Peyer's patch (tissue), 4 donors: Measurements from ENCODE around the gene APPL2. TPM values are rescaled to one million over a fixed set of nuclear protein-coding genes. Genes with fewer than 3 reads are reported as not detected.
A peak's percentile ranks its signal among the peaks of the same experiment; 100 is the strongest.
"Not testable (repeated sequence)": the region's sequence is repeated elsewhere in the genome, so short reads cannot be mapped to it uniquely, and the experiment has no call there.

ENCODE experiments used
- DNase-seq, 3 donors: peaks; one replicate each; pipeline ENCODE4 v3.0.0-alpha.2; 2017 to 2019
- H3K27ac ChIP-seq, 4 donors: fragments of 200-600 bp; sonication (generic); one replicate each; pipeline ENCODE4 v1.5.1; 2016 to 2019
- H3K27me3 ChIP-seq, 2 donors: fragments of 200-600 bp; sonication (generic); one replicate each; pipeline ENCODE4 v1.5.1; 2019
- H3K36me3 ChIP-seq, 3 donors: fragments of 200-600 bp; sonication (generic); one replicate each; pipeline ENCODE4 v1.5.1; 2016 to 2019
- H3K4me1 ChIP-seq, 4 donors: fragments of 200-600 bp; sonication (generic); one replicate each; pipeline ENCODE4 v1.5.1; 2016 to 2019
- H3K4me3 ChIP-seq, 4 donors: fragments of 200-600 bp; sonication (generic); 1 replicate in 3 of 4; 2 replicates in 1 of 4; pipeline ENCODE4 v1.5.1; 2016 to 2019; ENCODE audit warnings: mild to moderate bottlenecking in 1 of 4
- H3K9me3 ChIP-seq, 4 donors: fragments of 200-600 bp; sonication (generic); one replicate each; pipeline ENCODE4 v1.5.1; 2016 to 2019; ENCODE audit warnings: mild to moderate bottlenecking in 1 of 4
- CTCF ChIP-seq, 6 experiments: fragments of 450-650 bp in 4 of 6; fragments of 200-600 bp in 2 of 6; sonication (generic) in 1 of 6; IDR thresholded peaks; one replicate each; pipeline ENCODE4 v1.5.1; 2017 to 2019; ENCODE audit warnings: antibody characterized with exemption in 6 of 6, mild to moderate bottlenecking in 3 of 6, moderate library complexity in 1 of 6
- POLR2A ChIP-seq, 2 donors: fragments of 450-650 bp; IDR thresholded peaks; one replicate each; pipeline ENCODE4 v1.5.1; 2017; ENCODE audit warnings: antibody characterized with exemption in 2 of 2, mild to moderate bottlenecking in 2 of 2, moderate library complexity in 2 of 2
- total RNA-seq, 4 donors: library from RNA; depleted of rRNA; stranded (reverse); fragments of >200 nt; gene quantifications; one replicate each; pipeline ENCODE4 v1.1.0, GENCODE V29; 2016

Gene APPL2
- total RNA-seq, 4 donors from 2014 or later: 169 to 203 (median 185) TPM

- DNase-seq: no peak
- Histone ChIP-seq H3K27ac (no peak overlapping the region), H3K4me1 (no peaks in the 10 kb centered on the region), H3K36me3 (no peaks in the 10 kb centered on the region), H3K27me3 (no peaks in the 10 kb centered on the region), H3K9me3 (no peaks in the 10 kb centered on the region), H3K4me3 (no peak overlapping the region)
- no peak for TF ChIP-seq CTCF (IDR thresholded peaks at IDR 0.05)
- no peak for TF ChIP-seq POLR2A (IDR thresholded peaks at IDR 0.05)
Observed at GRCh38 chr12:105262461-105263184, 26.6 kb upstream of the APPL2 start.

GRCh38 chr12:105261010-105261409 is 25.0 kb upstream of the APPL2 start:
- TF ChIP-seq POLR2A (IDR thresholded peaks at IDR 0.05): no peak
- TF ChIP-seq CTCF (IDR thresholded peaks at IDR 0.05): no peak
- Histone ChIP-seq H3K36me3 (no peaks in the 10 kb centered on the region), H3K27me3 (no peaks in the 10 kb centered on the region), H3K4me1 (no peaks in the 10 kb centered on the region), H3K27ac (no peak overlapping the region), H3K4me3 (no peak overlapping the region), H3K9me3 (no peaks in the 10 kb centered on the region)
- no peak for DNase-seq

- no peaks in the 10 kb centered on the region for H3K27me3 ChIP-seq
Observed at GRCh38 chr12:105259226-105259625, 23.3 kb upstream of the APPL2 start.

GRCh38 chr12:105257321-105257728 is 21.4 kb upstream of the APPL2 start:
- peak overlapping the region in 1 of 4 donors; percentile 28 for H3K27ac ChIP-seq
- DNase-seq: no peak
- TF ChIP-seq POLR2A (IDR thresholded peaks at IDR 0.05) (no peak), CTCF (IDR thresholded peaks at IDR 0.05) (no peak)
- H3K36me3 ChIP-seq: no peaks in the 10 kb centered on the region
- no peaks in the 10 kb centered on the region for H3K9me3 ChIP-seq
- H3K4me1 ChIP-seq: no peaks in the 10 kb centered on the region
- no peaks in the 10 kb centered on the region for H3K27me3 ChIP-seq
- H3K4me3 ChIP-seq: no peak overlapping the region

More at GRCh38 chr12:105259226-105259625, 23.3 kb upstream of the APPL2 start:
- TF ChIP-seq CTCF (IDR thresholded peaks at IDR 0.05) (no peak), POLR2A (IDR thresholded peaks at IDR 0.05) (no peak)
- Histone ChIP-seq H3K27ac (no peak overlapping the region), H3K36me3 (no peaks in the 10 kb centered on the region), H3K4me1 (no peaks in the 10 kb centered on the region), H3K9me3 (no peaks in the 10 kb centered on the region), H3K4me3 (no peak overlapping the region)
- DNase-seq: no peak

- H3K27ac ChIP-seq: peak overlapping the region in 1 of 4 donors; percentile 28
- no peaks in the 10 kb centered on the region for H3K9me3 ChIP-seq
- TF ChIP-seq CTCF (IDR thresholded peaks at IDR 0.05): no peak
- no peak for TF ChIP-seq POLR2A (IDR thresholded peaks at IDR 0.05)
- H3K27me3 ChIP-seq: no peaks in the 10 kb centered on the region
- DNase-seq: no peak
- no peaks in the 10 kb centered on the region for H3K4me1 ChIP-seq
- H3K4me3 ChIP-seq: no peak overlapping the region
- no peaks in the 10 kb centered on the region for H3K36me3 ChIP-seq
Observed at GRCh38 chr12:105256921-105257320, 20.9 kb upstream of the APPL2 start.

GRCh38 chr12:105256431-105256830 is 20.5 kb upstream of the APPL2 start:
- not testable (repeated sequence) for H3K27ac ChIP-seq, H3K4me3 ChIP-seq, DNase-seq, H3K4me1 ChIP-seq, H3K9me3 ChIP-seq, H3K27me3 ChIP-seq, H3K36me3 ChIP-seq
